H1 (cell line): ENCODE results near the gene SMARCC1. TPM values are rescaled to one million over a fixed set of nuclear protein-coding genes. Genes with fewer than 3 reads are reported as not detected.

Experiments used
- CTCF ChIA-PET: fragments of 300-600 bp; sonication (Branson Sonifier 250); formaldehyde crosslinking; loops from one replicate; lab custom pipeline; 2021; ENCODE audit not compliant: partially characterized antibody; lab: Charles Lee
- POLR2A ChIA-PET: fragments of 300-600 bp; sonication (Branson Sonifier 250); formaldehyde crosslinking; loops from one replicate; lab custom pipeline; 2021; ENCODE audit warnings: inconsistent platforms; ENCODE audit not compliant: partially characterized antibody; lab: Charles Lee
- DNase-seq, 2 experiments: peaks; one replicate each; pipeline versions ENCODE4 v3.0.0 to v3.0.0-alpha.2; 2010 to 2022; ENCODE audit warnings: low spot score in 2 of 2, low read depth in 1 of 2, mixed read lengths in 1 of 2
- FAIRE-seq: peaks from 2 replicates; lab custom pipeline; 2011; peaks lifted over from hg19 to GRCh38; lab: Jason Lieb, UNC
- H2AFZ ChIP-seq: 2 replicates; pipeline ENCODE4 v1.8.1; 2012; ENCODE audit warnings: low read length, inconsistent platforms
- H2AK5ac ChIP-seq: 2 replicates; pipeline ENCODE4 v1.6.1; 2013; ENCODE audit warnings: low read depth, low read length
- H2BK120ac ChIP-seq: replicated peaks from 2 replicates; pipeline ENCODE3; 2013; ENCODE audit warnings: low read depth, low read length, inconsistent platforms
- H2BK12ac ChIP-seq: 2 replicates; pipeline ENCODE4 v1.6.1; 2013; ENCODE audit warnings: low read depth, low read length
- H2BK15ac ChIP-seq: 2 replicates; pipeline ENCODE4 v1.6.1; 2013; ENCODE audit warnings: low read length
- H2BK20ac ChIP-seq: 2 replicates; pipeline ENCODE4 v1.6.1; 2013; ENCODE audit warnings: low read length
- H2BK5ac ChIP-seq: 2 replicates; pipeline ENCODE4 v1.6.1; 2013; ENCODE audit warnings: low read depth, low read length
- H3K14ac ChIP-seq: 2 replicates; pipeline ENCODE4 v1.6.1; 2013; ENCODE audit warnings: inconsistent platforms; ENCODE audit not compliant: insufficient read length
- H3K18ac ChIP-seq: 2 replicates; pipeline ENCODE4 v1.6.1; 2013; ENCODE audit warnings: low read length; ENCODE audit errors: extremely low read depth
- H3K23ac ChIP-seq: 2 replicates; pipeline ENCODE4 v1.6.1; 2013; ENCODE audit warnings: inconsistent platforms; ENCODE audit not compliant: insufficient read length
- H3K23me2 ChIP-seq: 2 replicates; pipeline ENCODE4 v1.6.1; 2013; ENCODE audit warnings: low read depth, low read length
- H3K27ac ChIP-seq: 2 replicates; pipeline ENCODE4 v1.6.1; 2011; ENCODE audit warnings: low read depth, low read length, inconsistent platforms
- H3K27me3 ChIP-seq, 4 experiments: replicated peaks in 1 of 4; 1 replicate in 1 of 4; 2 replicates in 3 of 4; pipeline versions ENCODE4 v1.6.1 to v1.8.1; 2011 to 2013; ENCODE audit warnings: low read length in 3 of 4, mild to moderate bottlenecking in 3 of 4, inconsistent platforms in 2 of 4, mixed read lengths in 2 of 4, moderate library complexity in 1 of 4; ENCODE audit not compliant: control insufficient read depth in 3 of 4, insufficient read depth in 3 of 4; ENCODE audit errors: extremely low read depth in 1 of 4
- H3K36me3 ChIP-seq, 4 experiments: 2 replicates each; pipeline versions ENCODE4 v1.6.1 to v1.8.1; 2011 to 2013; ENCODE audit warnings: mild to moderate bottlenecking in 4 of 4, low read length in 3 of 4, moderate library complexity in 2 of 4, control low read depth in 1 of 4, inconsistent platforms in 1 of 4; ENCODE audit not compliant: insufficient read depth in 4 of 4, control insufficient read depth in 2 of 4
- H3K4ac ChIP-seq: replicated peaks from 2 replicates; pipeline ENCODE3; 2013; ENCODE audit warnings: low read length, low read depth, mixed read lengths, inconsistent platforms; ENCODE audit not compliant: insufficient read length
- H3K4me1 ChIP-seq, 4 experiments: replicated peaks in 1 of 4; 1 replicate in 1 of 4; 2 replicates in 3 of 4; pipeline versions ENCODE4 v1.6.1 to v1.8.1; 2011 to 2013; ENCODE audit warnings: low read length in 3 of 4, inconsistent platforms in 2 of 4, mixed read lengths in 1 of 4; ENCODE audit not compliant: insufficient read depth in 4 of 4, control insufficient read depth in 3 of 4
- H3K4me2 ChIP-seq, 2 experiments: 2 replicates each; pipeline versions ENCODE4 v1.6.1 to v1.8.1; 2011 to 2013; ENCODE audit warnings: low read depth in 2 of 2, low read length in 2 of 2, control low read depth in 1 of 2, inconsistent platforms in 1 of 2, mild to moderate bottlenecking in 1 of 2; ENCODE audit not compliant: insufficient read depth in 1 of 2
- H3K4me3 ChIP-seq, 4 experiments: fragments of 200-600, 300-600 bp in 1 of 4; sonication (generic), shearing (Covaris generic), sonication (Bioruptor Twin) in 1 of 4; 2 replicates each; pipeline versions ENCODE4 v1.5.1 to v1.8.1; 2011 to 2016; ENCODE audit warnings: low read length in 4 of 4, low read depth in 3 of 4, control low read depth in 2 of 4, inconsistent platforms in 2 of 4, mild to moderate bottlenecking in 2 of 4, mixed read lengths in 1 of 4, moderate library complexity in 1 of 4; ENCODE audit not compliant: insufficient read depth in 2 of 4; ENCODE audit errors: extremely low read depth in 1 of 4
- H3K56ac ChIP-seq: replicated peaks from 2 replicates; pipeline ENCODE3; 2013; ENCODE audit warnings: low read depth, mild to moderate bottlenecking, mixed read lengths, low read length, inconsistent platforms; ENCODE audit not compliant: insufficient read length
- H3K79me1 ChIP-seq: 2 replicates; pipeline ENCODE4 v1.6.1; 2013; ENCODE audit warnings: low read depth, low read length, control low read depth
- H3K79me2 ChIP-seq, 2 experiments: 2 replicates each; pipeline versions ENCODE4 v1.6.1 to v1.8.1; 2012 to 2013; ENCODE audit warnings: low read length in 2 of 2, mild to moderate bottlenecking in 2 of 2, inconsistent platforms in 1 of 2; ENCODE audit not compliant: insufficient read depth in 2 of 2, control insufficient read depth in 1 of 2
- H3K9ac ChIP-seq, 4 experiments: replicated peaks in 1 of 4; 1 replicate in 1 of 4; 2 replicates in 3 of 4; pipeline versions ENCODE4 v1.6.1 to v1.8.1; 2011 to 2013; ENCODE audit warnings: low read depth in 3 of 4, low read length in 3 of 4, control low read depth in 2 of 4, mild to moderate bottlenecking in 2 of 4, moderate library complexity in 2 of 4, inconsistent platforms in 1 of 4; ENCODE audit errors: extremely low read depth in 1 of 4
- H3K9me3 ChIP-seq, 2 experiments: 2 replicates each; pipeline versions ENCODE4 v1.6.1 to v1.8.1; 2012 to 2013; ENCODE audit warnings: mild to moderate bottlenecking in 2 of 2, moderate library complexity in 2 of 2, control low read depth in 1 of 2, inconsistent platforms in 1 of 2, low read depth in 1 of 2, low read length in 1 of 2, mixed read lengths in 1 of 2; ENCODE audit not compliant: insufficient read depth in 2 of 2
- H4K20me1 ChIP-seq, 2 experiments: replicated peaks in 1 of 2; 2 replicates each; pipeline versions ENCODE3 to v1.8.1; 2011 to 2013; ENCODE audit warnings: inconsistent platforms in 2 of 2, low read length in 2 of 2, mild to moderate bottlenecking in 1 of 2; ENCODE audit not compliant: insufficient read depth in 2 of 2, control insufficient read depth in 1 of 2
- H4K5ac ChIP-seq: 2 replicates; pipeline ENCODE4 v1.6.1; 2013; ENCODE audit warnings: low read length, low read depth, mixed read lengths, inconsistent platforms; ENCODE audit not compliant: insufficient read length
- H4K8ac ChIP-seq: 2 replicates; pipeline ENCODE4 v1.8.0; 2013; ENCODE audit warnings: mild to moderate bottlenecking, moderate library complexity, low read length, inconsistent platforms; ENCODE audit not compliant: insufficient read depth; ENCODE audit errors: extremely low read depth
- H4K91ac ChIP-seq: replicated peaks from 2 replicates; pipeline ENCODE3; 2013; ENCODE audit warnings: low read length, mixed read lengths, inconsistent platforms; ENCODE audit not compliant: insufficient read length
- ATF2 ChIP-seq: IDR thresholded peaks from 2 replicates; pipeline ENCODE4 v1.6.1; 2012; ENCODE audit warnings: low read length, inconsistent platforms
- BCL11A ChIP-seq, 2 experiments: IDR thresholded peaks; one replicate each; pipeline ENCODE4 v1.6.1; 2011; ENCODE audit warnings: low read depth in 2 of 2, low read length in 2 of 2, mild to moderate bottlenecking in 2 of 2
- CBX8 ChIP-seq: fragments of 300-800, 300-1000 bp; sonication (generic); IDR thresholded peaks from 2 replicates; pipeline ENCODE4 v1.7.1; 2016; ENCODE audit warnings: low read depth, low read length, borderline replicate concordance
- NANOG ChIP-seq: IDR thresholded peaks from 2 replicates; pipeline ENCODE4 v1.6.1; 2011; ENCODE audit warnings: low read length, low read depth, mild to moderate bottlenecking, inconsistent platforms; ENCODE audit not compliant: insufficient read depth, poor library complexity, severe bottlenecking
- NRF1 ChIP-seq: IDR thresholded peaks from 2 replicates; pipeline ENCODE4 v1.6.1; 2011; ENCODE audit warnings: mild to moderate bottlenecking, low read depth, low read length, improper control_type of control experiment
- POLR2A ChIP-seq, 2 experiments: IDR thresholded peaks; 1 replicate in 1 of 2; 2 replicates in 1 of 2; pipeline ENCODE4 v1.6.1; 2011; ENCODE audit warnings: low read depth in 2 of 2, low read length in 2 of 2, mild to moderate bottlenecking in 2 of 2; ENCODE audit errors: control extremely low read depth in 1 of 2
- POU5F1 ChIP-seq: IDR thresholded peaks from 2 replicates; pipeline ENCODE4 v1.6.1; 2011; ENCODE audit warnings: low read depth, mild to moderate bottlenecking, low read length, moderate library complexity
- RAD21 ChIP-seq, 2 experiments: IDR thresholded peaks in 1 of 2; conservative IDR thresholded peaks in 1 of 2; 2 replicates each; pipeline ENCODE4 v1.6.1; 2011; ENCODE audit warnings: low read depth in 2 of 2, low read length in 2 of 2, improper control_type of control experiment in 1 of 2, inconsistent platforms in 1 of 2, mild to moderate bottlenecking in 1 of 2, moderate library complexity in 1 of 2
- RBBP5 ChIP-seq: IDR thresholded peaks from 2 replicates; pipeline ENCODE4 v1.7.1; 2012; ENCODE audit warnings: low read depth, mild to moderate bottlenecking, inconsistent platforms, low read length, moderate library complexity, borderline replicate concordance
- SIX5 ChIP-seq: IDR thresholded peaks from 2 replicates; pipeline ENCODE4 v1.6.1; 2011; ENCODE audit warnings: mild to moderate bottlenecking, low read depth, low read length
- SP2 ChIP-seq: IDR thresholded peaks from 2 replicates; pipeline ENCODE4 v1.6.1; 2012; ENCODE audit warnings: mild to moderate bottlenecking, low read length, inconsistent platforms
- SUZ12 ChIP-seq: fragments of 200-600 bp; sonication (generic); IDR thresholded peaks from 2 replicates; pipeline ENCODE4 v1.6.1; 2012; ENCODE audit warnings: mild to moderate bottlenecking, inconsistent platforms, low read length, moderate library complexity, mixed read lengths
- WGBS, 2 experiments: shearing (Covaris generic) in 1 of 2; methylation state at CpG; one replicate each; pipeline versions ENCODE4 v1.1.6 to v1.1.7; 2013 to 2015; ENCODE audit warnings: low lambda C conversion rate in 2 of 2, mixed read lengths in 2 of 2, inconsistent platforms in 1 of 2, low coverage in 1 of 2, missing lambda C conversion rate in 1 of 2; ENCODE audit not compliant: insufficient replicate concordance in 2 of 2, insufficient coverage in 1 of 2, insufficient read length in 1 of 2; ENCODE audit errors: extremely low coverage in 1 of 2, missing lambda C conversion rate in 1 of 2; 5-methylcytosine and 5-hydroxymethylcytosine counted together
- polyA plus RNA-seq, 7 experiments: library from polyadenylated mRNA; depleted of rRNA in 3 of 7; stranded (reverse) in 5 of 7; unstranded in 2 of 7; fragments of >200 nt in 5 of 7; fragments of 200-250 nt in 2 of 7; gene quantifications; 1 replicate in 5 of 7; 2 replicates in 1 of 7; 4 replicates in 1 of 7; pipeline versions ENCODE4 v1.2.1 to v1.2.3, GENCODE V29; 2011 to 2013; ENCODE audit warnings: missing spikeins in 2 of 7, mixed read lengths in 2 of 7
- total RNA-seq: library from RNA; stranded (reverse); fragmentation: NEBNext Ultra II Directional; extraction: Animal tissue kit (Norgen Biotek cat#: 25700); gene quantifications from 2 replicates; pipeline ENCODE4 v1.2.1, GENCODE V29; 2021

The SMARCC1 gene
- total and polyA plus RNA-seq, 2 of the 8 experiments (the other 6 are each of a cell fraction or from before 2014, with no cell fraction given) = 64.1 to 335 TPM

- Histone ChIP-seq H3K4ac (no peak overlapping the region), H4K8ac (peak overlapping the region; percentile 68; the same call in 1 of the 2 replicates), H3K14ac (no peak overlapping the region), H2AK5ac (no peak overlapping the region), H3K36me3 (no peaks in the 10 kb centered on the region), H2BK15ac (no peak overlapping the region), H2BK20ac (no peak overlapping the region), H4K5ac (no peak overlapping the region), H2BK5ac (no peak overlapping the region), H3K4me2 (no peak overlapping the region), H3K79me1 (no peaks in the 10 kb centered on the region), H2AFZ (no peak overlapping the region; the same call in 1 of the 2 replicates), H2BK120ac (no peak overlapping the region), H4K91ac (no peak overlapping the region), H3K27me3 (no peaks in the 10 kb centered on the region; a peak in 1 of 7 replicates), H3K23ac (no peak overlapping the region), H3K9ac (no peak overlapping the region), H3K9me3 (no peaks in the 10 kb centered on the region; a peak in 1 of 4 replicates), H3K23me2 (no peaks in the 10 kb centered on the region), H4K20me1 (no peaks in the 10 kb centered on the region), H3K56ac (no peak overlapping the region), H3K18ac (no peak overlapping the region), H2BK12ac (no peak overlapping the region), H3K79me2 (no peaks in the 10 kb centered on the region), H3K4me1 (no peaks in the 10 kb centered on the region; a peak in 1 of 7 replicates), H3K4me3 (no peak overlapping the region), H3K27ac (no peak overlapping the region)
- FAIRE-seq = no peak
- 98% methylated on average over 6 of the region's 6 CpGs; no CpG with 5 or more reads in 1 of the 2 experiments for WGBS, 2 experiments
- POLR2A ChIA-PET = interaction anchor here (0.5 to 1.2 kb wide), 3 partner anchors 13 to 33 kb away, joined by 3 to 4 read pairs (median 3); no protein-coding TSS in a partner anchor
- CTCF ChIA-PET = interaction anchor here (0.9 to 2.3 kb wide), 3 partner anchors 14 to 21 kb away, joined by 3 to 8 read pairs (median 3); no protein-coding TSS in a partner anchor
- DNase-seq = no peak
- no peak for TF ChIP-seq ATF2
- no peak for TF ChIP-seq RBBP5
- no peak for TF ChIP-seq POLR2A (IDR thresholded peaks at IDR 0.05; ENCODE audit: control extremely low read depth in 1 of 2, low read depth in 2 of 2, low read length in 2 of 2)
- TF ChIP-seq NRF1 = no peak
- no peak for TF ChIP-seq RAD21 (IDR thresholded peaks at IDR 0.05 in 1 of 2, conservative IDR thresholded peaks at IDR 0.05 in 1 of 2; ENCODE audit: low read depth in 2 of 2, low read length in 2 of 2)
- TF ChIP-seq SP2 = no peak
- TF ChIP-seq POU5F1 = no peak
- no peak for TF ChIP-seq CBX8
- TF ChIP-seq BCL11A (IDR thresholded peaks at IDR 0.05; ENCODE audit: low read depth in 2 of 2, low read length in 2 of 2) = no peak
- TF ChIP-seq SUZ12 = no peak
- TF ChIP-seq SIX5 = no peak
- TF ChIP-seq NANOG = no peak
Measured at GRCh38 chr3:47536967-47537366, 244.7 kb downstream of the SMARCC1 start.
